T-helper 1 cell treated with Interleukin-12 subunit alpha and Interleukin-12 subunit beta and Interleukin-4 antibody, amounts not matched to agents 30 ng/mL and 1 ng/mL, for 36 hours (primary cell): ENCODE measurements around the gene SGF29. TPM values are rescaled to one million over a fixed set of nuclear protein-coding genes. Genes with fewer than 3 reads are reported as not detected.
"Not testable (repeated sequence)": the region's sequence is repeated elsewhere in the genome, so short reads cannot be mapped to it uniquely, and the experiment has no call there.

ENCODE experiments used
- intact Hi-C: fragments of 100-400 bp; cut with micrococcal nuclease; formaldehyde crosslinking; loops from one replicate; pipeline ENCODE4 v1.15.1; 2024
- total RNA-seq: library from RNA; stranded (reverse); gene quantifications from 2 replicates; pipeline ENCODE4 v1.2.3, GENCODE V29; 2022

SGF29 gene
- total RNA-seq, 1 donor from 2014 or later = 36.5 TPM

DNA sequence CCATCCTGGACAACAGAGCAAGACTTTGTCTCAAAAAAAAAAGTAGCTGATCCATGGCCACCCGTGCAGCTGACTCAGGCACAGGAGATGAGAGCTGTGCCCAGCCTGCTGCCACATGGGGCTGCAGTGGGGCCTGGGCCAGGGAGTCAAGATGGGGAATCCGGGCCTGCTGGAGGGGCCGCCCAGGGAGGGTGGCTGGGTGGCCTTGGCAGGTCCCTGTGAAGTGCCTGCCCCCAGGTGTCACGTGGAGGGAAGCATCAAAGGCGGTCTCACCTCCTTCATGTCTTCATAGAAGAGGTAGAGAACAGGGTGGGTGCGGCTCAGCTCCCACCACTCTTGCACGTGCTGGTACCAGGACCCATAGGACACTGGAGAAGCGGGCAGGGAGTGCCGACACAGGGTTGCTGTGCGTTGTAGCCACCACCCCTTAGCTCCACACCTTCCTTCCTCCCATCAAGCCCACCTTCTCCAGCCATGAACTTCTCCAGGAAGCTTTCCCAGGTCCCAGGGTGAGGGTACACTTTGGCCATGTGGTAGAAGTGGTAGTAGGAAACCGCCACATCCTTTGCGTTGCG is 39.3 kb downstream of the SGF29 start:
- intact Hi-C loops = no loop called here

DNA sequence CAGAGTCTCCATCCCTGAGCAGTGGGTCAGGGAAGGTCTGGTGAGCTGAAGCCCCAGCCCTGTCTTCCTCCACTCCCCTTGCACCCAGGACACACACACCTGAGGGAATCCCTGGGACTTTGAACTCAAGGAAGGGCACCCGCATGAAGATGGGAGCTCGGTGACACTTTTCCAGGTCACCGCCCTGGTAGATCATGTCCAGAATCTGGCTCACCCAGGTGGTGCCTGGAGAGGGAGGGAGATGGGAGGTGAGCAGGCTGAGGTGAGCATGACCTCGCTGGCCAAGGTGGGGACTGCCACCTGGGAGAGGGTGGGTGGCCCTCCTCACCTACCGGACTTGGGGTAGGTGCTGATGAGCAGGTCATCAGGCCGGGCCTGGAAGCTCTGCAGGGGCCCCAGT is 41.7 kb downstream of the SGF29 start:
- intact Hi-C loops = not testable (repeated sequence)

DNA sequence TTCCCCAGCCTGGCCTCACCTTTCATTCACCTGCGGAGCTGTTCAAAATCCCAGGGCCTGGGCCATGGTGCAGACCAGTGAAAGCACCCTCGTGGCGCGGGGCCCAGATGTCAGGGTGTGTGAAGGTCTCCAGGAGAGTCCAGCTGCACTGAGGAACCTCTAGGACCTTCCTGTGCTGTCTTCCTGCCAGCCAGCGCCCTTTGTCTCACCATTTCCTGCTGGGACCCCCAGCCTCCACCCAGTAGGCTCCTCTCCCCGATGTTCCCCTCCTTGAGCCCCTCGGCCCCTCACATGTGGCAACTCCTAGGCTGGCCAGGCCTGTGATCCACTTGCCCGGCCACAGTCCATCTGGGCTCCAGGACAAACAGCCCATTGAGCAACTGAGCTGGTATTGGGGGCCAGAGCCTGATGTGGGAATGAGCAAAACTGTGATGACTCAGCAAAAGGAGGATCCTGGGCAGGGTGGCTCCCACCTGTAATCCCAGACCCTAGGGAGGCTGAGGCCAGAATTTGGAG is 42.5 kb downstream of the SGF29 start:
- intact Hi-C loops = no loop called here

DNA sequence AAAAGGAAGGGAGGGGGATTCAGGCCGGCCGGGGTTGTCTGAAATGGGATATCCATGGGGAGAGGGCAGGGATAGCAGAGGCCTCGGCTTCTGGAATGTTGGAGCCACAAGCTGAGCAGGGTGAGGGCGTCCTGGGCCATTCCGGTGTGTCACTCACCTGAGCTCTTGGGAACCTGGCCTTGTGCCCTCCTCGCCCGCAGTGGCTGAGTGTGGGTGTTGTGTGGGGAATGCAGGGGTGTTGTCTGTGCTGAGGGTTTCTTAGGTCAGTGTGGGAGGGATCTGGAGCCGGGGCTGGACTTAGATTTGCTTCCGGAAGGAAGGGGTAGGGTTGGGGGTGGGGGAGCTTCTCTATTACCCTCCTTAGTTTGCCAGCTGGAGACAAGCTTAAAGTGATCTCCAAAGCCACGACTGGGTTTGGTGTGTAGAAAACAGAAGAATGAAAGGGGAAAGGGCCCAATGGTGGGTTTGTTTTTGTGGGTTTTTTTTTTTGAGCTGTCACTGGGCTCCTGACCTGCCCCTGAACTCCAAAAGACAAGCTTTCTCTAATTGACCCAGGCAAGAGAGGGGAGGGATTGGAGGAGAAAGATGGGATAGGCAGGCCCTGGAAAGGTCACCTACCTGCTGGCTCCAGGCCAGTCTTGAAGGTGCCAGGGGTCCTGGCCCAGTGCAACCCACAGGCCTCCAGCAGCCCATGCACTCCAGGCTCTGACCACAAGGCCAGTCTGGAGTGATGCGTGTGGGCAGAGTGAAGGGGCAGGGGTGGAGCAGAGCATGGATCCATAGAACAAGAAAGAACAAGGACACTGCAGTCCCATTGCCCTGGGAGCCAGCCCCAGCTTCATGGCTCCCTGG is 43.3 kb downstream of the SGF29 start, which contains the start of gene SULT1A2:
Gene SULT1A2 (minus strand): TSS at position 211 of the 852 bp plus-strand sequence. CDS start 1,120 bp downstream, outside the sequence.
- intact Hi-C loops = no loop called here

DNA sequence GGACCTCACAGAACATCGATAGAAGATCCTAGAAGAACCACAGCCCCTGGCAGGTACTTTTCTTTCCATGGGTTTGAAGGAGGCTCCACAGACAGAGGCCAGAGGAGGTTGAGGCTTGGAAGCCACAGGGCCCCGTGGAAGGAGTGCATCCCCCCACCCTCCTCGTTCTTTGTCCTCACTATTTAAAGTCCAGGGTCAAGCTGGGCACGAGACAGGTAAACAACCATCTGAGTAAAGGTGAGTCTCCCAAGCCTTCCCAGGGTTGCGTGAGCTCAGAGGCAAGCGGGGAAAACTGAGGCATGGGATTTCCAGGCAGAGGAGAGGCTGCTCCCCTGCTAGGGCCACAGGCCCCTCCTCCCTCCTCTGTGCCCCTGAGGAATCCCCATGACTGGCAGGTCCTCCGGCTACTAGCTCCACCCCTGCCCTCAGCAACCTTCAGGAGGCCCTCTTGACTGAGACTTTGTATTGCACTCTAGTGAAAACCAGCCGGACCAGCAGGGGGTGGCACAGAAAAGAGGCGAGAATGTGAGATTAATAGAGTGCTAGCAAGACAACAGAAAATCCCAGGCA is 44.1 kb downstream of the SGF29 start:
- intact Hi-C loops = no loop called here

DNA sequence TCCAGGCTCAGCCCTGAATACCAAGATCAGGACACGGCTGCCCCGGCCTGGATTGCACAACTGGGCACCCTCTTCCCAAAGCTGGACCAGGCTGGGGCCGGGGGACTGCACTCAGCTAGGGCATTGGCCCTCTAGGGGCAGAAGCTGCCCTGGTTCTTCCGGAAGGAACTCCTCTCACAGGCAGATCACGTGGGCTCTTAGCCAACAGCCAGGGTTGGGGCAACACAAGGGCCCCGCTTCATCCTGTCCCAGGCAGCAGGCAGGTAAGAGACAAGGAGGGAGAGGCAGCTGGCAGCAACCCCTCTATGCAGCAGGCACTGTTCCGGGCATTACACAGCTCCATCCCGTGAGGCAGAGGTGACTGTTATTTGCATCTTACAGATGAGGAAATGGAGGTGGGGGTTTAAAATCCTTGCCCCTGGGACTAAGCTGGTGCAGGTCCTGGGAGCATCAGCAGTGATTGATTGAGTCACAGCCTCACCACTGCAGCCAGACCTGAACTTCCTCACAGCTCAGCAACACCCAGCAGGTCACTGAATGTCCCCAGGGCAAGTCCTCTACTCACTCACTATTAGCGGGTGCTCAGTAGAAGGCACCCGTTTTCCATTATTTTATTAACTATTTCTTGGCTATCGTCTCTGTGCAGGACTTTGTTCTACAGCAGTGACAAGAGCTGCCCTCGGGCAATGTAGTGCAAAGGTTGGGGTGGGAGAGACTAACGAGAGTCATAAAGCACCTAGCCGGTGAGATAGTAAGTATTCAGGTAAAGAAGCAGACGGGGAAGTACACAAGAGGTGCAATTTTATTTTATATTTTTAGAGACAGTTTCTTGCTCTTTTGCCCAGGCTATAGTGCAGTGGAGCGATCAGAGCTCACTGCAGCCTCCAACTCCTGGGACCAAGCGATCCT is 45.9 kb downstream of the SGF29 start:
- intact Hi-C loops = not testable (repeated sequence)

DNA sequence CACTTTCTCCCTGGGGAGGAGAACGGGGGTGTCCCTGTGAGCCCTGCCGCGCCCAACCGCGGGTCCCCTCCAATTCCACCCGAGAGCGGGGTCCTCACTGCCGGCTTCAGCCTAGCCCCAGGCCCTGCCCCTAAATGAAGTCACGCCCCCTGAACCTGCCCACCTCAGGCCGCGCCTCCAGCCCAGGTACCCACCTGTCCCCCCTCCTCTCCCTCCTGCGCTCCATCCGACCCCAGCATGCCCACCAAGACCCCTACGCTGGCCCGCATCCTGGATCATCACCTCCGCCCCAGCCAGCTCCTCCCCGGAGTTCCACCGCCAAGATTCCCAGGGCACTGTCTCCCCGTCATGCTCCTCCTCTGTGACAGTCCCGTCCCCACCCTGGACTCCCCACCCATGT is 47.2 kb downstream of the SGF29 start:
- intact Hi-C loops = not testable (repeated sequence)

DNA sequence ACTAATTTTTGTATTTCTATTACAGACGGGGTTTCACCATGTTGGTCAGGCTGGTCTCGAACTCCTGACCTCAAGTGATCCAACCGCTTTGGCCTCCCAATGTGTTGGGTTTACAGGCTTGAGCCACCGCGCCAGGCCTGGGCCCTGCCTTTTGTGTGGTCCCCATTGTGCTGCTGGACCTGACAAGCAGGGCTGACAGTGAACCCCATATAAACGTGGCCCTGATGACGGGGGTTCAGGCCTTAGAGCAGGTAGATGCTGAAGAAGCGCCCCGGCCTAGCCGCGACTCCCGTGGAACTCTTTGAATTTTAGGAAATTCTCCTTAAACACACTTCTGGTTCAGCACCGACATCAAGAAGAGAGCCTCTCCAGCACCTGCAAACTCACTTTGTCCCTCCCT is 47.9 kb downstream of the SGF29 start:
- intact Hi-C loops = not testable (repeated sequence)

DNA sequence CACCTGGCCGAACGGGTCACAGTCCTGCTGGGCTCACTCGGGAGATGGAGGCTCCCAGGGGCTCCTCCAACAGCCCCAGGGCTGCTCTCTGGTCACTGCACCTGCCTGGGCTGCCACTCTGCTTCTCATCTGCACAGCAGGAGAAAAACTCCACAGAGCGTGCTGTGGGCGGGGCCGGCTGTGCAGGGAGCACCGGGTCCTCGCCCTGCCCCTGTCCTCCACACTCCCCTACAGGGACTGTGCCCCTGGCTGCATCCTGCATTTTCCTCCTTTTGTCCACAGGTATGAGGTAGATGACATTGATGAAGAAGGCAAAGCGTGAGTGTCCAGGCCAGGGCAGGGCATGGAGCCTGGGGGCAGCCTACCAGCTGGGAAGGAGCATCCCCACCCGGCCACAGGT is 48.3 kb downstream of the SGF29 start:
- intact Hi-C loops = not testable (repeated sequence)

DNA sequence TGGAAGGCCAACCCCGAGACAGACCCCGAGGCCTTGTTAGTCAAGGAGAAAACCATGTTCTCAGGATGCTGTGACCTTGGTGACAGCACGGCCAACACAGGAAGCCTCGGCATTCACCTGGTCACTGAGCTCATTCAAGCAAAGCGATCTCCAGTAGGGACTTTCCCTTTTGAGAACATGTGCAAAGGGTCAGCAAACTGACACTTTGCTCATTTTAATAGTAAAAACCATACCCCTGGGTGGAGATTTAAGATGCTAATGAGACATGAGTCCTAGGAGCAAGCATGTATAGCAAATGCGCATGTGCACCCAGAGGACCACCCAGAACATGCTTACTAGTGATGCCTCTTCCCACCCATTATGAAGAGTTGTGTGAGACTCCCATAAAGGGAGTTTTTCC is 48.8 kb downstream of the SGF29 start:
- intact Hi-C loops = no loop called here

DNA sequence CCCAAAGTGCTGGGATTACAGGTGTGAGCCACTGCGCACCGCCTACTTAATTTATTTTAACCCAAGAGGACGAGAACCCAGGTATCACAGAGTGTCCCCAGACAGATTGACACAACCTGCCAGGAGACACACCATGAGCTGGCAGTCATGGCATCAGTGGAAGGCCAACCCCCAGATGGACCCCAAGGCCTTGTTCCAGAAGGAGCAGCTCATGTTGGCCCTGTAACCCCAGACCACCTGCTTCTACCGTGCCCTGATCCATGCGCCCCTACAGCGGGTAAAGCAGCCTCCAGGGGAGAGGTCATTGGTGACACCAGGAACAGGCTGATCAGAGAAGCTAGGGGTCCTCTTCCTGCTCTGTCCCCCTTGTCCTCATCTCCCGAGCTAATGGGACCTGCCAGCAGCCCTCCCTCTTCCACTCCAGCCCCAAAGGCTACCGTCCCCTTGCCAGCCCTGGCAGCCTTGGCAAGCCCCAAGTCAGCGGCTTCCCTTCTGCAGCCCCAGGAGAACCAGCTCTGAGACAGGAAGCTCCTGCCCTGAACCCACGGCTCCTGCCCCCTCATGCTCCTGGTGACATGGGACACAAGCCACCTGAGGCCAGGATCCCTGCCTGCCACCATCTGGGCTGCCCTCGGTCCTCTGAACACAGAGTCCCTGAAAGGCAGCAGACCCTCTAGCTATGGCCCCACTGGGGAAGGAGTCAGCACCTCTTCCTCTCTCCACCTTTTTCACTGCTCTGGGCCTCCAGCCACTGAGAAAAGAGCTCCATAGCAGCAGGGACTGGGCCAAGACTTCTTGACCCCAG is 49.9 kb downstream of the SGF29 start:
- intact Hi-C loops = no loop called here

DNA sequence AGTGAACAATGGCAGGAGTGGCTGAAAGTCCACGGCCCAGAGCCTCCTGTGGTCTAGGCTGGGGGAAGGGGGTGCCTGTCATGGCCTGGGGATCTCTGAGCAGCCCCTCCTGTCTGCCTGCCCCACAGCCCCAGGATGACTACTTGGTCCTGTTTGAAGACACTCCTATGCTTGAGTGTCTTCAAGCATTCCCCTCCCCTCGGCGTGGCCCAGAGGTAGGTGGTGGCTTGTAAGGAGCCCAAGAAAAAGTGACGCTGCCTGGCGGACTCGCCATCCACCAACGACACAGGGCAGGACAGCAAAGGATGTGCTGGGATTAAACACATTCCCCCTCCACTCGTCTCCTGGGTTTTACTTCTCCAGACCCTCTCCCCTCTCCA is 50.5 kb downstream of the SGF29 start:
- intact Hi-C loops = no loop called here

DNA sequence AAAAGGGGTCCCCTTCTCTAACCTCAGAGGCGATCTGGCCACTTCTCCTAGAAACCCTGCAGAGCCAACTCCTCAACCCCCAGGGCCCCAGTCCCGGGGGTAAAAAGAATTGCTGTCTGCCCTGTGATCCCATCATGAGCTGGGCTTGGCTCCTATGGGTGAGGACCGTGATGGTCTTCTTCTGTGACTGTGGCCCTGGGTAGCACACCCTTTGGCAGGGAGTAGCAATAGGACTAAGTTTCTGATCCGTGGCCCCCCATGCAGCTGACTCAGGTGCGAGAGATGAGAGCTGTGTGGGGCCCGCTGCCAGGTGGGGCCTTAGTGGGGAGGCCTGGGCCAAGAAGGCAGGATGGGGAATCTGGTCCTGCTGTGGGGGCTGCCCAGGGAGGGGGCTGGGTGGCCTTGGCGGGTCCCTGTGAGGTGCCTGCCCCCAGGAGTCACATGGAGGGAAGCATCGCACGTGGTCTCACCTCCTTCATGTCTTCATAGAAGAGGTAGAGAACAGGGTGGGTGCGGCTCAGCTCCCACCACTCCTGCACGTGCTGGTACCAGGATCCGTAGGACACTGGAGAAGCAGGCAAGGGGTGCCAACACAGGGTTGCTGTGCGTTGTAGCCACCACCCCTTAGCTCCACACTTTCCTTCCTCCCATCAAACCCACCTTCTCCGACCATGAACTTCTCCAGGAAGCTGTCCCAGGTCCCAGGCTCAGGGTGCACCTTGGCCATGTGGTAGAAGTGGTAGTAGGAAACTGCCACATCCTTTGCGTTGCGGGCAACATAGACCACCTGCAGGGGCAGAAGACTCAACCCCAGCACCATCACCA is 52.8 kb downstream of the SGF29 start:
- intact Hi-C loops = no loop called here

DNA sequence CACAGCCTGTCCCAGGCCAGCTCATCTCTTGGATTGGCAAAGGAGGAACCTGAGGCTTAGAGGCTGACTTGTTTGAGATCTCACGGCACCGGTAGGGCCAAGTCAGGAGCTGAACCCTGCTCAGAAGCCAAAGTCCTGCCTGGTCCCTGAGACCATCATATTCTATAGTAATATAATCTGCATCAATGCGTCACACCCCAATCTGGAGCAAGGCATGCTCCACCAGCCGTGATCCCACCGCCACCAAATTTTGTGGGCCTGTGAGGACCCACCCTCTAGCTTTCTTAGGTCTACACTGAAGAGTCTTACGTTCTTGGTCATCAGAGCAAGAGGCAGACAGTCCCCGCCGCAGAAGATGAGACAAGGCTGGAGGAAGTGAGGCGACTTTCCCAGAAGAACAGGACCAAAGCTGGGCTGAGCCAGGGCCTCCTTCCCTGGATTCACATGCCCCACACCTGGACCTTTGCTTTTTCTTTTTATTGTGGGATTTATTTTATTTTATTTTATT is 53.5 kb downstream of the SGF29 start:
- intact Hi-C loops = no loop called here

DNA sequence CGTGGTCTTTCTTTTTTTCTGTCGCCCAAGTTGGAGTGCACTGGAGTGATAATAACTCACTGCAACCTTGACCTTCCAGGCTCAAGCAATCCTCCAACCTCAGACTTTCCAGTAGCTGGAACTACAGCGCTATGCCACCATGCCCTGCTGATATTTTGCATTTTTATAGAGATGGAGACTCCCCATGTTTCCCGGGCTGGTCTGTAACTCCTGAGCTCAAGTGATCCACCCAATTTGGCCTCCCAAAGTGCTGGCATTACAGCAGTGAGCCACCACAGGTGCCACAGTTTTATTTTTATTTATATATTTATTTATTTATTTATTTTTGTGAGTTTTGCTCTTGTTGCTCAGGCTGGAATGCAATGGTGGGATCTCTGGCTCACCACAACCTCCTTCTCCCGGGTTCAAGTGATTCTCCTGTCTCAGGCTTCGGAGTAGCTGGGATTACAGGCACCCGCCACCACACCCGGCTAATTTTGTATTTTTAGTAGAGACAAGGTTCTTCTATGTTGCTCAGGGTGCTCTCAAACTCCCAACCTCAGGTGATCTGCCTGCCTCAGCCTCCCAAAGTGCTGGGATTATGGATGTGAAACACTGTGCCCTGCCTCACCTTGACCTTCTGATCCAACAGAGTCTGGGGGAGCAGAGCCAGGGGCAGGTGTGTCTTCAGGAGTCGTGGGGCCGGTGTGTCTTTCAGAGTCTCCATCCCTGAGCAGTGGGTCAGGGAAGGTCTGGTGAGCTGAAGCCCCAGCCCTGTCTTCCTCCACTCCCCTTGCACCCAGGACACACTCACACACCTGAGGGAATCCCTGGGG is 54.2 kb downstream of the SGF29 start:
- intact Hi-C loops = not testable (repeated sequence)

DNA sequence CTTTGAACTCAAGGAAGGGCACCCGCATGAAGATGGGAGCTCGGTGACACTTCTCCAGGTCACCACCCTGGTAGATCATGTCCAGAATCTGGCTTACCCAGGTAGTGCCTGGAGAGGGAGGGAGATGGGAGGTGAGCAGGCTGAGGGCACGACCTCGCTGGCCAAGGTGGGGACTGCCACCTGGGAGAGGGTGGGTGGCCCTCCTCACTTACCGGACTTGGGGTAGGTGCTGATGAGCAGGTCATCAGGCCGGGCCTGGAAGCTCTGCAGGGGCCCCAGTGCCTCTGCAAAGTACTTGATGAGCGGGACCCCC is 54.7 kb downstream of the SGF29 start:
- intact Hi-C loops = not testable (repeated sequence)

DNA sequence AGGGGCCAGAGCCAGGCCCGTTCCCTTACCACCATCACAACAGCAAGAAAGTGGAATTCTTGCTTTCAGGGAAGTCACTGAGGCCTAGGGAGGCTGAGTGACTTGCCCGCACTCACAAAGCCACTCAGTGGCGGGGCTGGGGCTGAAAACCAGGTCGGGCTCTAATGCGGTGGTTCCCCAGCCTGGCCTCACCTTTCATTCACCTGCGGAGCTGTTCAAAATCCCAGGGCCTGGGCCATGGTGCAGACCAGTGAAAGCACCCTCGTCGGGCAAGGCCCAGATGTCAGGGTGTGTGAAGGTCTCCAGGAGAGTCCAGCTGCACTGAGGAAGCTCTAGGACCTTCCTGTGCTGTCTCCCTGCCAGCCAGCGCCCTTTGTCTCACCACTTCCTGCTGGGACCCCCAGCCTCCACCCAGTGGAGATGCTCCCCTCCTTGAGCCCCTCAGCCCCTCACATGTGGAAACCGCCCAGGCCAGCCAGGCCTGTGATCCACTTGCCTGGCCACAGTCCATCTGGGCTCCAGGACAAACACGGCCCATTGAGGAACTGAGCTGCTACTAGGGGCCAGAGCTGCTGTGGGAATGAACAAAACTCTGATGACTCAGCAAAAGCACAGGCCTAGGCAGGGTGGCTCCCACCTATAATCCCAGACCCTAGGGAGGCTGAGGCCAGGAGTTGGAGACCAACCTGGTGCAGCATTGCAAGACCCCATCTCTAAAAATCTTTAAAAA is 55.3 kb downstream of the SGF29 start:
- intact Hi-C loops = not testable (repeated sequence)
